GM08714 (cell line): ENCODE measurements around the gene SHTN1.

Experiments
- H3K4me3 ChIP-seq: fragments of 200-500 bp; sonication (Bioruptor generic); 2 replicates; pipeline ENCODE4 v1.5.1; 2014; ENCODE audit warnings: mild to moderate bottlenecking, low read length, inconsistent platforms
- ZNF274 ChIP-seq: IDR thresholded peaks from 2 replicates; pipeline ENCODE4 v1.6.1; 2012; ENCODE audit warnings: mild to moderate bottlenecking, low read depth, low read length

The SHTN1 gene

GRCh38 chr10:116852246-116852645 lies 152.7 kb downstream of the SHTN1 start:
- H3K4me3 ChIP-seq: no peak overlapping the region
- TF ChIP-seq ZNF274: no peak

DNA sequence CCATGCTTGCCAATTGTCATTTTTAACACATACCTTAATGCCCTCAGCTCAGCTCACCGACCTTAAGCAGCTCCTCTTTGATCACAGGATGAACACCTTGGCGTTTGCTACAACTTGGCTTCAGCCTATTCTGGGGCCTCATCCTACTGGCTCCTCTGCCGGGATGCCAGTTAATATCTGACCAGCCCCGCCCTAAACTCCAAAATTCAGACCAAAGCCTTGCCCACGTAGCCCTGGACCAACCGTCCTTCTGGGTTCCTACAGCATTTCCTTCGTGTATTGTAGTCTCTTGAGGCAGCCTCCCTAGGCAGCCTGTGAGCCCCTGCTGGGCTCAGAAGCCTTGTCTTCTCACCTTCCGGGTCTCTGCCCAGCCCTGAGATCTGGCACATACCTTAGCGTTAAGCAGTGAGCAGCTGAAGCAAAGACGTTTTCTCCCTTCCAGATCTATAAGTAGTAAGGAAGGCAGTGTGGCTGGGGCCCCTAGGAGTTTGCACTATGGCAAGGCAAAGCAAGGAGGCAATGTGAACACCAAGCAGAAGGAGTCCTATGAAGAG lies 154.9 kb downstream of the SHTN1 start:
- TF ChIP-seq ZNF274: no peak

GRCh38 chr10:116849248-116850057 lies 155.5 kb downstream of the SHTN1 start, which contains the start of gene ENO4:
ENO4 (plus strand) TSS chr10:116849499; CDS start chr10:116849567, 68 bp downstream.
- H3K4me3 ChIP-seq: peak within 1 kb of the TSS; percentile 48; the same call in 1 of the 2 replicates
- no peak for TF ChIP-seq ZNF274

More for the DNA sequence above, 154.9 kb downstream of the SHTN1 start:
- no peak overlapping the region; the same call in 1 of the 2 replicates for H3K4me3 ChIP-seq

- peak overlapping the region; percentile 48; the same call in 1 of the 2 replicates for H3K4me3 ChIP-seq
Measured at GRCh38 chr10:116848944-116849247, 156.1 kb downstream of the SHTN1 start.

GRCh38 chr10:116848032-116848943 lies 156.7 kb downstream of the SHTN1 start:
- TF ChIP-seq ZNF274: no peak
- no peak overlapping the region; the same call in 1 of the 2 replicates for H3K4me3 ChIP-seq

More at GRCh38 chr10:116848944-116849247, 156.1 kb downstream of the SHTN1 start:
- TF ChIP-seq ZNF274: no peak

DNA sequence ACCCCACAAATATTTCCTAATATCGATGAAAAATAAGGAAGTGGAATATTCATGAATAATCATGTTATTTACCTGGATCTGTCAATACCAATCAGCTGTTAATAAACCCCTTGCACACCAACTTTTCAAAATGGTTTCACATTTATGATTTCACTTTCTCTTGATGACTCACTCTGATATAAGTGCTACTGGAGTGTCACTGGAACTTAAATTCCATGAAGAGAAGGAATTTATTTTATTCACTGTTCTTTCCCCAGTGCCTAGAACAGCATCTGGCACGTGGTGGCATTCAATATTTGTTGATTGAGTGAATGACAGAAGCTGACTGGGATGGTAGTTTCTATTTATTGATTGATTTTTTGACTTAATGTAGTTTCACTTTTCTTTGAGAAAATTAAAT lies 159.2 kb downstream of the SHTN1 start:
- no peak overlapping the region for H3K4me3 ChIP-seq
- TF ChIP-seq ZNF274: no peak

DNA sequence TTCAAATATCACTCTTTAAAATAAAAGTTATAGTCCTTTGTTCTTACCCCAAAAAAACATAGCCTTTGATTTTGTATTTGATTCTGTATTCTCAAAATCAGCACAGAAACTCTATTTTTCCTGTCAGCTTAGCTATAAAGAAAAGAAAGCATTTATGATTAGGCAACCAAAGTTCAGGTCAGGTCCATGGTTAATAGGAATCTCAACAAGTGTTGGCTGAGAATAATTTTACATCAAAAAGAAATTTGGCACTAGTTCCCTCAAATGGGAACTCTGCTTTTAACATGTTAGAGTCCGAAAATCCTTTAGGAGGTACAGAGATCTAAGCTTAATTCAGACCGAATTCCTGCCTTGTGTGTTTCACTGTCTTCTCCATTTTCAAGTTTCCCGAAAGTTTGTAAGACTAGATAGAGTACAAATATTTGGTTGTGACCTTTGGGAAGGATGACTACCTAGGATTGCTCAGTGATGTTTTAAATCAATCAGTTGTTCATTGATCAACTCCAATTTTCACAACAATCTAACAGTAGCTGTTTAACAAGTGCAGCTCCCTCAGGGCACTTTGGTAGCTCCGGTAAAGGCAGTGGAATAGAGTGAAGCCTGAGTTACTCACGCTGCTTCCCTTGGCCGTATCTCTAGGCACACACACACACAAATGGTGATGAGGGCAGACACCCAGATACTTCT lies 164.5 kb downstream of the SHTN1 start:
- TF ChIP-seq ZNF274: no peak
- no peak overlapping the region for H3K4me3 ChIP-seq

GRCh38 chr10:116838143-116838725 lies 166.8 kb downstream of the SHTN1 start:
- no peak for TF ChIP-seq ZNF274
- no peak overlapping the region for H3K4me3 ChIP-seq

DNA sequence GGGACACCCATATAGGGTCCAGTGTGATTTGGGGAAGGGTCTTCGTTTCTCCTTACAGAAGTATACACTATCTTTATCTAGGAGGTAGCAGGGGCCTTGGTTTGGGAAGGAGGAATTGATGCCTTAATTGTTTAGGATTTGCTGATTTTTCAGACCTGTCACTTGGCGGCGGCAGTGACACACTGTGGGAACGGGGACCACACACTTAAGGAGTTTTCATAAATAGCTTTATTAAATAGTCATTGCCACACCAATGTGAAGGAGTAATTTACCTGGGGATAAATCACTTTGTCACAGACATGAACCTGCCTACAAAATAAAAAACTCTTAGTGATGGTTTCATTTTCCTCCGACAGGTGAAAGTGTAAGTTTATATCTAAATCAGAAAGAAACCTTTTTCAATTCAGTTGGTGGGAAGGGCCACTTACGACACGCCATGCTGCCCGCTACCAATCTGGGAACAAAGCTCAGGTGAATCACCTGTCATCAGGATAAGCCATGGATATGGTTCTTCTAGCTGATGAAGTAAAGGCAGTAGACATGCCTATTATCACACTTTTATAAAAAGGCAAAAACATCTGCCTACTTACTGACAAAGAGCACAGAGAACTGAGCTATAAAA lies 168.0 kb downstream of the SHTN1 start:
- TF ChIP-seq ZNF274: no peak
- H3K4me3 ChIP-seq: no peak overlapping the region

- H3K4me3 ChIP-seq: no peak overlapping the region
Measured at GRCh38 chr10:116836083-116836482, 168.9 kb downstream of the SHTN1 start.

GRCh38 chr10:116835658-116836057 lies 169.3 kb downstream of the SHTN1 start:
- no peak overlapping the region for H3K4me3 ChIP-seq
- no peak for TF ChIP-seq ZNF274

More at GRCh38 chr10:116836083-116836482, 168.9 kb downstream of the SHTN1 start:
- TF ChIP-seq ZNF274: no peak

DNA sequence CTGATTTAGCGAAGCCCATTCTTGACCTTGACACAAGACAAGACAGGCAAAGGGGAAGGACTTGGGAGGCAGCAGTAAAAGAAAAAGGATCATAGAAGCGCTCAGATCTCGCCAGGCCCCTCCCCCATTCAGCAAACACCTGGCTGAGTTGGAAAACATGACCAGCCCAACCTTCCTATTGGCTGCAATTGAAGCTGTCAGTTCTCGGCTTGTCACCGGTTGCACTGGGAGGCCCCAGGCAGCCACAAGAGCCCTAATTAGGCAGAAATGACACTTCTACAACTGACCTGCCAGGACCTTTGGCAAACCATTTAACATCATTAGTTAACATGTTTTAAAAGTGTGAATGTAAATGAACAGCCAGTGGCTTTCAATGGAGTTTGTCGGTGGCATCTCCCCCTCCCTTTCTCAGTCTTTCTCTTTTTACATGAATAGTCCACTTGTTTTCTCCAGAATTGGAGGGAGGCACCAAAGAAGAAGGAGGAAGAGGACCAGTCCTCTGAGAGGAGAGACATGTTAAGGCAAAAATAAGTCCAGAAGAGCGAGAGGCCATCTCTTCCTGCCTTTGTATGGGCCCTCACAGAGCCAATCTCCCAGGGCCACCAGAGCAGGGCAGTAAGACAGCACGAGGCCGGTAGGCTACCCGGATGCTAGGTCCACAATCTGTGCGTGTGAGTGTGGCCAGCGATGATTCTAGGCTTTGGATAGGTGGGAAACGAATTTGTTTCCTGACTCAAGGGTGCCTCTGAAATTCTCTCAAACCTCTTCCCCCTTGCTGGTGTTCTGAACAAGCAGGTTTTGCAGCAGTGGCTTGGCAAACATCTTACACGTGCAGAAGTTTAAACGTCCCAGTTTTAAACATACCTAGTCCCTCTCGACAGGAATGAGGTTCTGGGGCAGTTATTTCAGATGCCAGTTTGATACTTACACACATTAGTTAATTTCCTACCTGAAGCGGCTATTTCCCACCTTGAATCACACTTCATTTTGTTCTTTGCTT lies 170.7 kb downstream of the SHTN1 start:
- H3K4me3 ChIP-seq: no peak overlapping the region
- TF ChIP-seq ZNF274: no peak
